Vagina (tissue), 2 donors: ENCODE results near the gene PIK3R5. TPM values are rescaled to one million over a fixed set of nuclear protein-coding genes. Genes with fewer than 3 reads are reported as not detected.
A peak's percentile ranks its signal among the peaks of the same experiment; 100 is the strongest.

Experiments
- DNase-seq, 2 donors: peaks; one replicate each; pipeline ENCODE4 v3.0.0-alpha.2; 2017; ENCODE audit errors: extremely low spot score in 2 of 2
- H3K27ac ChIP-seq: fragments of 200-600 bp; sonication (generic); one replicate; pipeline ENCODE4 v1.5.1; 2019
- H3K27me3 ChIP-seq: fragments of 200-600 bp; sonication (generic); one replicate; pipeline ENCODE4 v1.5.1; 2019
- H3K36me3 ChIP-seq, 2 donors: fragments of 200-600 bp; sonication (generic); one replicate each; pipeline ENCODE4 v1.5.1; 2017 to 2019
- H3K4me1 ChIP-seq: fragments of 200-600 bp; sonication (generic); one replicate; pipeline ENCODE4 v1.5.1; 2019
- H3K4me3 ChIP-seq, 2 donors: fragments of 200-600 bp; sonication (generic); 1 replicate in 1 of 2; 2 replicates in 1 of 2; pipeline ENCODE4 v1.5.1; 2016 to 2019
- H3K9me3 ChIP-seq: fragments of 200-600 bp; sonication (generic); one replicate; pipeline ENCODE4 v1.5.1; 2019
- POLR2A ChIP-seq, 2 donors: fragments of 450-650 bp; IDR thresholded peaks; one replicate each; pipeline ENCODE4 v1.6.1; 2017; ENCODE audit warnings: antibody characterized with exemption in 2 of 2, mild to moderate bottlenecking in 2 of 2, moderate library complexity in 2 of 2
- POLR2AphosphoS5 ChIP-seq, 2 donors: sonication (generic); formaldehyde crosslinking; IDR thresholded peaks; one replicate each; pipeline ENCODE4 v1.9.0; 2017; ENCODE audit warnings: antibody characterized with exemption in 2 of 2, mild to moderate bottlenecking in 2 of 2, low read depth in 1 of 2; ENCODE audit not compliant: insufficient read depth in 1 of 2
- intact Hi-C: fragments of 100-400 bp; cut with DNase I; formaldehyde crosslinking; loops from one replicate; pipeline ENCODE4 v1.15.1; 2023
- total RNA-seq: library from RNA; depleted of rRNA; stranded (reverse); fragments of >200 nt; gene quantifications from one replicate; pipeline ENCODE4 v1.2.3, GENCODE V29; 2016
- TF ChIP-seq, protein P1 (sequence below), 3 experiments: fragments of 450-650 bp in 2 of 3; fragments of 200-600 bp in 1 of 3; sonication (generic) in 1 of 3; IDR thresholded peaks; one replicate each; pipeline ENCODE4 v1.5.1; 2017 to 2019; ENCODE audit warnings: antibody characterized with exemption in 3 of 3, mild to moderate bottlenecking in 2 of 3, moderate library complexity in 2 of 3

Gene PIK3R5
- total RNA-seq, 1 donor from 2014 or later, result 10.6 TPM

DNA sequence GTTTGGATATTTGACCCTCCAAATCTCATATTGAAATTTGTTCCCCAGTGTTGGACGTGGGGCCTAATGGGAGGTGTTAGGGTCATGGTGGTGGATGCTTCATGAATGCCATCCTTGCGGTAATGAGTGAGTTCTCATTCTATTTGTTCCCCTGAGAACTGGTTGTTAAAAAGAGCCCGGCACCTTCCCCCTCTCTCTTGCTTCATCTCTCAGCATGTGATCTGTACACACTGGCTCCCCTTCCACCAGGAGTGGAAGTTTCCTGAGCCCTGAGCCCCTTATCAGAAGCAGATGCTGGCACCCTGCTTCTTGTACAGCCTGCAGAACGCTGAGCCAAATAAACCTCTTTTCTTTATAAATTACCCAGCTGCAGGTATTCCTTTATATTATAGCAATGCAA, 123.7 kb downstream of the PIK3R5 start:
- Histone ChIP-seq H3K36me3 (no peaks in the 10 kb centered on the region), H3K27ac (no peak overlapping the region), H3K4me1 (no peaks in the 10 kb centered on the region), H3K4me3 (no peak overlapping the region), H3K27me3 (no peaks in the 10 kb centered on the region), H3K9me3 (no peaks in the 10 kb centered on the region)
- DNase-seq, result peak in 1 of 2 donors; percentile 25
- TF ChIP-seq, protein P1, sequence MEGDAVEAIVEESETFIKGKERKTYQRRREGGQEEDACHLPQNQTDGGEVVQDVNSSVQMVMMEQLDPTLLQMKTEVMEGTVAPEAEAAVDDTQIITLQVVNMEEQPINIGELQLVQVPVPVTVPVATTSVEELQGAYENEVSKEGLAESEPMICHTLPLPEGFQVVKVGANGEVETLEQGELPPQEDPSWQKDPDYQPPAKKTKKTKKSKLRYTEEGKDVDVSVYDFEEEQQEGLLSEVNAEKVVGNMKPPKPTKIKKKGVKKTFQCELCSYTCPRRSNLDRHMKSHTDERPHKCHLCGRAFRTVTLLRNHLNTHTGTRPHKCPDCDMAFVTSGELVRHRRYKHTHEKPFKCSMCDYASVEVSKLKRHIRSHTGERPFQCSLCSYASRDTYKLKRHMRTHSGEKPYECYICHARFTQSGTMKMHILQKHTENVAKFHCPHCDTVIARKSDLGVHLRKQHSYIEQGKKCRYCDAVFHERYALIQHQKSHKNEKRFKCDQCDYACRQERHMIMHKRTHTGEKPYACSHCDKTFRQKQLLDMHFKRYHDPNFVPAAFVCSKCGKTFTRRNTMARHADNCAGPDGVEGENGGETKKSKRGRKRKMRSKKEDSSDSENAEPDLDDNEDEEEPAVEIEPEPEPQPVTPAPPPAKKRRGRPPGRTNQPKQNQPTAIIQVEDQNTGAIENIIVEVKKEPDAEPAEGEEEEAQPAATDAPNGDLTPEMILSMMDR (IDR thresholded peaks at IDR 0.05), result no peak
- no peak for TF ChIP-seq POLR2A (IDR thresholded peaks at IDR 0.05)
- no peak for TF ChIP-seq POLR2AphosphoS5 (IDR thresholded peaks at IDR 0.05; ENCODE audit: insufficient read depth in 1 of 2, low read depth in 1 of 2)
- intact Hi-C loops, result no loop called here

DNA sequence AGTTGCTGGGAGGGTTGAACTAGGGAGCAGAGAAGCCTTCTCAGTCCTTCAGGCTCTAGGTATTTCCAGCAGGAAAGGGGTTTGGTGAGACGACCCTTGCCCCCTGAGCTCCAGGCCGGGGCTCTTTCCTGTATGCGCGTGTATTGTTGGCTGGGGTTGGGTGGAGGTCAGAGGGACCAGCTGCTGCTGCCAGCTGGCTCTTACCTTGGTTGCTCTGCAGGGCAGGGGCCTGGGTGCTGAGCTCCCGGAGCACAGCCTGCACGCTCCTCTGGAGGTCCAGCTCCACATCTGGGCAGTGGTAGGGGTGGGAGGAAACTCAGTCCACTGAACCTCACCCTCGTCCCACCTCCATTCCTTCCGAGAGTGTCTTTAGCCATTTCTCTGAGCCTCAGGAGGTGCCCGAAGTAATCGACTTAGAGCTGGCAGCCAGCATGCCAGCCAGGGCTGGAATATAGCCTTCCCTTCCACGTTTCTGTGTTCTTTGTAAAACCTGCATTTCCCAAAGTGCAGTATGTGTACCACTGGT, 126.0 kb downstream of the PIK3R5 start:
- intact Hi-C loops, result no loop called here
- Histone ChIP-seq H3K9me3 (no peaks in the 10 kb centered on the region), H3K4me1 (no peaks in the 10 kb centered on the region), H3K4me3 (no peak overlapping the region), H3K27me3 (no peaks in the 10 kb centered on the region), H3K36me3 (no peaks in the 10 kb centered on the region), H3K27ac (no peak overlapping the region)
- DNase-seq, result peak in 1 of 2 donors; percentile 49
- TF ChIP-seq, protein P1 (IDR thresholded peaks at IDR 0.05), result no peak
- TF ChIP-seq POLR2A (IDR thresholded peaks at IDR 0.05) (no peak), POLR2AphosphoS5 (IDR thresholded peaks at IDR 0.05; ENCODE audit: insufficient read depth in 1 of 2, low read depth in 1 of 2) (no peak)

DNA sequence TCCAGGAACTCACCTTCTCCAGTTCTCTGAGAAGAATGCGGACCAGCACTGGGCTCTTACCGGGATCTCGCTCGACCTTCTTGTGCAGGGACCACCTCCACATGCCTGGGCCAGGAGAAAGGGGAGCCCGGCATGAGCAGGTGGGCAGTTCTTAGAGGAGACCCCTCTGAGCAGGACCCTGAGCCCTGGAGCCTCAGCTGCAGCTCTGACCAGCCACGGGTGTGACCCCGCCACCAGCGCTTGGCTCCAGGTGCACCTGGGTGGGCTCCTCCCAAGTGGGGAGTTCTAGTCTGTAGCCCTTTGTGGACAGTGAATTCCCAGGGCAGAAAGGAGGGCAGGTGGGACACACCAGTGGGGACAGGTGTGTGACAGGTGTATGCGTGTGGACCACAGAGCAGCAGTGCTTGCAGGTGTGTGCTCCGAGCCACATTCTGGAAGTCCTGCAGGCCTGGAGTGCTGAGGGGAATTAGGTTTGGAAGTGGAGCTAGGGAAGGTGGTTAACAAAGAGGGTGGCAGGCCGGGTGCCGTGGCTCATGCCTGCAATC, 126.9 kb downstream of the PIK3R5 start:
- DNase-seq, result peak in 1 of 2 donors; percentile 72
- Histone ChIP-seq H3K27ac (no peak overlapping the region), H3K36me3 (no peaks in the 10 kb centered on the region), H3K4me3 (no peak overlapping the region), H3K27me3 (no peaks in the 10 kb centered on the region), H3K4me1 (no peaks in the 10 kb centered on the region), H3K9me3 (no peaks in the 10 kb centered on the region)
- intact Hi-C loops, result no loop called here
- TF ChIP-seq POLR2A (IDR thresholded peaks at IDR 0.05), result no peak
- no peak for TF ChIP-seq POLR2AphosphoS5 (IDR thresholded peaks at IDR 0.05; ENCODE audit: insufficient read depth in 1 of 2, low read depth in 1 of 2)
- TF ChIP-seq, protein P1 (IDR thresholded peaks at IDR 0.05), result no peak

DNA sequence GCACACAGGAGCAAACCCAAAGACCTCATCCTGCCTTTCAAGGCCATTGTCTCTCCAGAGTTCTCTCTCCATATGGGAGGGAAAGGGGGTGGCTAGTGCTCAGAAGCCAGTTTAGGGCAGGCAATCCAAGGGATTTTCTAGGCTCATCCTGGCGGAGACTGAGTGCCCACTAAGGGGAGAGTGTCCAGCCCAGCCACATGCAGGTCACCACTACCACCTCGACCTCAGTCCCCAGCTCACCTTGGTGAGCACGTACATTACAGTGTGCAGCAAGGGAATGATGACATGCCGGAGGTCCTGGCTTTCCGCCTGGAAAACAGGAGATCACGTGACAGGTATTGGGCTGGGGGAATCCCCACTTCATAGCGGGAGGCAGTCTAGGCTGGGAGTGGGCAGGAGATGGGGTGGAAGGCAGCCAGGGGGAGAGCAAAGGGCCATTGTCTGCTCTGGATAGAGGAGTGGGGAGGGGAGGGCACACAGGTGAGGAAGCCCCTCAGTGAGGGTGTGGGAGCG, 127.9 kb downstream of the PIK3R5 start:
- Histone ChIP-seq H3K36me3 (no peaks in the 10 kb centered on the region), H3K27ac (no peak overlapping the region), H3K9me3 (no peaks in the 10 kb centered on the region), H3K27me3 (no peaks in the 10 kb centered on the region), H3K4me1 (no peaks in the 10 kb centered on the region), H3K4me3 (no peak overlapping the region)
- TF ChIP-seq POLR2AphosphoS5 (IDR thresholded peaks at IDR 0.05; ENCODE audit: insufficient read depth in 1 of 2, low read depth in 1 of 2) (no peak), POLR2A (IDR thresholded peaks at IDR 0.05) (no peak)
- TF ChIP-seq, protein P1 (IDR thresholded peaks at IDR 0.05), result no peak
- DNase-seq, result peak; percentile 79 to 81
- intact Hi-C loops, result no loop called here
